A549 (cell line): ENCODE data around the gene SYCP2. TPM values are rescaled to one million over a fixed set of nuclear protein-coding genes. Genes with fewer than 3 reads are reported as not detected.

Source experiments
- ATAC-seq, 2 experiments: fragments of 200-7000 bp in 1 of 2; fragments of >200 bp in 1 of 2; cut with Nextera tagmentation in 1 of 2; cut with Tn5 transposase in 1 of 2; 3 replicates each; pipeline versions ENCODE4 v1.8.0 to v1.9.1; 2018 to 2020; ENCODE audit warnings: mild to moderate bottlenecking in 1 of 2, moderate library complexity in 1 of 2
- CTCF ChIA-PET: fragments of 300-600 bp; sonication (Branson Sonifier 250); formaldehyde crosslinking; extraction: SDS; loops from one replicate; lab custom pipeline; 2021; ENCODE audit warnings: antibody characterized with exemption, inconsistent platforms; lab: Yijun Ruan, JAX
- POLR2A ChIA-PET: fragments of 350-600 bp; formaldehyde crosslinking; extraction: SDS; loops from one replicate; lab custom pipeline; 2021; ENCODE audit warnings: antibody characterized with exemption, inconsistent platforms; lab: Yijun Ruan, JAX
- DNase-seq, 2 experiments: peaks; one replicate each; pipeline versions ENCODE4 v3.0.0 to v3.0.0-alpha.2; 2011 to 2016; ENCODE audit warnings: low read depth in 1 of 2, low spot score in 1 of 2
- FAIRE-seq: peaks from 2 replicates; lab custom pipeline; 2011; peaks lifted over from hg19 to GRCh38; lab: Jason Lieb, UNC
- H3K27ac ChIP-seq, 2 experiments: fragments of >200 bp; sonication (Bioruptor Twin); formaldehyde crosslinking; 3 replicates each; pipeline ENCODE4 v1.5.1; 2016 to 2017
- H3K4me1 ChIP-seq: fragments of >200 bp; sonication (Bioruptor Twin); formaldehyde crosslinking; 3 replicates; pipeline ENCODE4 v1.6.1; 2016
- H3K4me2 ChIP-seq: fragments of >200 bp; sonication (Bioruptor Twin); formaldehyde crosslinking; 3 replicates; pipeline ENCODE4 v1.6.1; 2016
- H3K4me3 ChIP-seq: fragments of >200 bp; sonication (Bioruptor Twin); formaldehyde crosslinking; 3 replicates; pipeline ENCODE4 v1.5.1; 2016
- H3K9me3 ChIP-seq: fragments of >200 bp; sonication (Bioruptor Twin); formaldehyde crosslinking; 3 replicates; pipeline ENCODE4 v1.6.1; 2016
- BCL3 ChIP-seq: fragments of >200 bp; sonication (Bioruptor Twin); formaldehyde crosslinking; IDR thresholded peaks from 3 replicates; pipeline ENCODE4 v1.6.1; 2016
- EHF ChIP-seq: fragments of 250-450 bp; sonication (Bioruptor Pico); IDR thresholded peaks from 2 replicates; pipeline ENCODE4 v1.5.0; 2020; ENCODE audit warnings: mild to moderate bottlenecking
- ELK1 ChIP-seq: fragments of 150-350 bp; IDR thresholded peaks from 2 replicates; pipeline ENCODE4 v1.6.1; 2014; ENCODE audit warnings: low read depth, mild to moderate bottlenecking, low read length
- EP300 ChIP-seq, 2 experiments: fragments of >200 bp; sonication (Bioruptor Twin); formaldehyde crosslinking; IDR thresholded peaks; 2 replicates in 1 of 2; 3 replicates in 1 of 2; pipeline ENCODE4 v1.6.1; 2016 to 2017
- FOSL2 ChIP-seq, 2 experiments: fragments of 450-650 bp in 1 of 2; fragments of >200 bp in 1 of 2; sonication (Bioruptor Twin) in 1 of 2; formaldehyde crosslinking; IDR thresholded peaks; 2 replicates each; pipeline versions ENCODE4 v1.5.0 to v1.6.1; 2016 to 2020; ENCODE audit warnings: mild to moderate bottlenecking in 1 of 2, moderate library complexity in 1 of 2
- HDAC2 ChIP-seq: fragments of 200-600 bp; sonication (generic); IDR thresholded peaks from 2 replicates; pipeline ENCODE4 v1.6.1; 2016
- JUNB ChIP-seq: fragments of >200 bp; sonication (Bioruptor Twin); formaldehyde crosslinking; IDR thresholded peaks from 2 replicates; pipeline ENCODE4 v1.6.1; 2016
- NR3C1 ChIP-seq: fragments of >200 bp; sonication (Bioruptor Twin); formaldehyde crosslinking; IDR thresholded peaks from 3 replicates; pipeline ENCODE4 v1.6.1; 2017
- PBX3 ChIP-seq: IDR thresholded peaks from 2 replicates; pipeline ENCODE4 v1.6.1; 2012
- POLR2A ChIP-seq: IDR thresholded peaks from 2 replicates; pipeline ENCODE4 v1.6.1; 2012; ENCODE audit warnings: mild to moderate bottlenecking, low read length
- RARB ChIP-seq: fragments of 250-450 bp; sonication (Bioruptor Pico); IDR thresholded peaks from 2 replicates; pipeline ENCODE4 v1.8.0; 2021; ENCODE audit warnings: mild to moderate bottlenecking, moderate library complexity
- SREBF2 ChIP-seq: fragments of 450-650 bp; IDR thresholded peaks from 2 replicates; pipeline ENCODE4 v1.6.1; 2014; ENCODE audit warnings: mild to moderate bottlenecking, moderate library complexity
- TFCP2L1 ChIP-seq: fragments of 250-450 bp; sonication (Bioruptor Pico); IDR thresholded peaks from 2 replicates; pipeline ENCODE4 v1.5.0; 2021; ENCODE audit warnings: mild to moderate bottlenecking
- ZFP36 ChIP-seq: fragments of 450-650 bp; IDR thresholded peaks from 2 replicates; pipeline ENCODE4 v1.6.1; 2014; ENCODE audit warnings: borderline replicate concordance; ENCODE audit not compliant: partially characterized antibody
- WGBS: methylation state at CpG from one replicate; pipeline ENCODE4 v1.1.6; 2017; ENCODE audit errors: missing lambda C conversion rate; 5-methylcytosine and 5-hydroxymethylcytosine counted together
- polyA plus RNA-seq, 4 experiments: library from polyadenylated mRNA; depleted of rRNA in 3 of 4; stranded (reverse); fragments of >200 nt; fragmentation: RNase III in 1 of 4; extraction: RNeasy Plus Mini Kit Qiagen cat#74134 plus additional on column Dnase treatment in 1 of 4; gene quantifications; 2 replicates in 3 of 4; 3 replicates in 1 of 4; pipeline ENCODE4 v1.2.3, GENCODE V29; 2011 to 2017
- TF ChIP-seq, protein P1 (sequence below): fragments of 250-450 bp; sonication (Bioruptor Pico); IDR thresholded peaks from 2 replicates; pipeline ENCODE4 v1.5.0; 2020; ENCODE audit warnings: low read depth, mild to moderate bottlenecking, moderate library complexity

The SYCP2 gene
- polyA plus RNA-seq, 2 of the 4 experiments (the other 2 are of a cell fraction), result 0.52 to 2.1 TPM

DNA sequence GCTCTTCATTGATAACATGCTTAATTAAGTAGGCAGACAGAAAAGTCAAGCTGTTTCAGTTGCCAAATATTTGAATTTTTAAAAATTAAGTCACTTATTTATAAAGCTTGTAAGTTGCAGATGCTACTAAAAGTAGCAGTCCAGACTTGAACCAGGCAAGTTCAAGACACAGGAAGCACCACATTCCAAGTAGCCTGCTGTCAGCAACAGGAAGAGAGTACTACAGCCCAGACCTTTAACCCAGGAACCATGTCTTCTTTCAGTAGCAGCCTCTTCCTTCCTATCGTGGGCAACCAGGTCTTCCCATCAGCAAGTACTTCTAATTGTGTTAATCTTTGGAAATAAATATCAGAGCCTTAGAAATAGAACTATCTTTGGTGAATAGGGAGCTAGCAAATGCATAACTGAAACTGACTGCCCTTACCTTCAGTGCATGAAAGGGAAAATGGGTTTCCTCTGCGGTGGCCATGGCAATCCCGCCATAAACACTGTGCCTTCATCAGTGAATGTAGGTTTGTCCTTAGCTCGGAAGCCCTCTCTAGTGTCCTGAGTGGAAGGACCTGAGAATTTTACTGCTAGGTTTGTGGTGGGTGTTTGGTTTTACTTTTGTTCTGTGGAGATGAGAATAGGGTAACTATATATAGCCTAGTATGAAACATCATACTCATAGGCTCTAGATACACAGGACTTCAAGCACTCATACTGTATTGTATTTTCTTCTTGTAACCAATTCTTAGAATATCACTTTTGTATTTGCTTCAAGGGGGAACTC, 95.6 kb downstream of the SYCP2 start:
- FAIRE-seq (no peak), ATAC-seq (no peak), DNase-seq (no peak)
- no peak for TF ChIP-seq NR3C1
- TF ChIP-seq ZFP36, result no peak
- TF ChIP-seq ELK1, result no peak
- no peak for TF ChIP-seq FOSL2 (IDR thresholded peaks at IDR 0.05)
- TF ChIP-seq FOSL2 (CRISPR knock-in tag; IDR thresholded peaks at IDR 0.05), result no peak
- TF ChIP-seq POLR2A, result no peak
- TF ChIP-seq EHF (CRISPR knock-in tag), result no peak
- TF ChIP-seq, protein P1, sequence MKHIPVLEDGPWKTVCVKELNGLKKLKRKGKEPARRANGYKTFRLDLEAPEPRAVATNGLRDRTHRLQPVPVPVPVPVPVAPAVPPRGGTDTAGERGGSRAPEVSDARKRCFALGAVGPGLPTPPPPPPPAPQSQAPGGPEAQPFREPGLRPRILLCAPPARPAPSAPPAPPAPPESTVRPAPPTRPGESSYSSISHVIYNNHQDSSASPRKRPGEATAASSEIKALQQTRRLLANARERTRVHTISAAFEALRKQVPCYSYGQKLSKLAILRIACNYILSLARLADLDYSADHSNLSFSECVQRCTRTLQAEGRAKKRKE (CRISPR knock-in tag), result no peak
- no peak for TF ChIP-seq RARB (CRISPR knock-in tag)
- TF ChIP-seq EP300 (IDR thresholded peaks at IDR 0.05), result no peak
- TF ChIP-seq SREBF2, result no peak
- no peak for TF ChIP-seq BCL3
- no peaks in the 10 kb centered on the region for H3K9me3 ChIP-seq
- no peaks in the 10 kb centered on the region for H3K4me1 ChIP-seq
- H3K4me3 ChIP-seq, result no peak overlapping the region
- ChIA-PET POLR2A (no interaction called here), CTCF (interaction anchor here (1.0 to 3.0 kb wide), 2 partner anchors 10 to 12 kb away, joined by 4 to 16 read pairs; no protein-coding TSS in a partner anchor)
- H3K27ac ChIP-seq, result no peak overlapping the region
- WGBS, result 50% methylated on average over 4 of the region's 4 CpGs
- no peak overlapping the region for H3K4me2 ChIP-seq

DNA sequence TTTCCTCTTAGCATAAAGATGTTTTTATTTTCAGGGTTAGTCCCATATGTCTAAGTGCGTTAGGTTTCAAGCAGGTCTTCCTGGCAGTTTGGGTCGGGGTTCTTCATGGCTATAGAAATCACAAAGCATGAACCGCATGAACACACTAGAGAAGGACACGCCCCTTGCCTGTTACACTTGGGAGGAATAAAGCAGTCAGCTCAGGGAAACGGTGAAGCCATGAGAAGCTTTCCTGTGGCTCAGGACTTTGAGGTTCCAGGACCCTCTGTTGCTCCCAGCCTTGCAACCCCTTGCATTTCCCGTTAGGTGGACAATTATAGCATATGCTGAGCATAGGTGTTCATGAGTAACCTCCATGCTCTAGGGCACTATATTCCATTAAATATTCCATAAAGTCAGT, 96.7 kb downstream of the SYCP2 start:
- WGBS, result 35% methylated on average over 6 of the region's 6 CpGs
- TF ChIP-seq TFCP2L1 (CRISPR knock-in tag), result no peak
- TF ChIP-seq HDAC2, result no peak
- no peak for TF ChIP-seq JUNB
- no peak overlapping the region for H3K4me3 ChIP-seq
- ATAC-seq, result no peak
- CTCF ChIA-PET, result interaction anchor here (2.6 kb wide), 1 partner anchor 16 kb away, joined by 7 read pairs; no protein-coding TSS in a partner anchor
- no peak overlapping the region for H3K4me2 ChIP-seq
- POLR2A ChIA-PET, result no interaction called here
- H3K27ac ChIP-seq, result no peak overlapping the region
- no peaks in the 10 kb centered on the region for H3K9me3 ChIP-seq
- H3K4me1 ChIP-seq, result no peaks in the 10 kb centered on the region
- FAIRE-seq, result no peak
- DNase-seq, result no peak

DNA sequence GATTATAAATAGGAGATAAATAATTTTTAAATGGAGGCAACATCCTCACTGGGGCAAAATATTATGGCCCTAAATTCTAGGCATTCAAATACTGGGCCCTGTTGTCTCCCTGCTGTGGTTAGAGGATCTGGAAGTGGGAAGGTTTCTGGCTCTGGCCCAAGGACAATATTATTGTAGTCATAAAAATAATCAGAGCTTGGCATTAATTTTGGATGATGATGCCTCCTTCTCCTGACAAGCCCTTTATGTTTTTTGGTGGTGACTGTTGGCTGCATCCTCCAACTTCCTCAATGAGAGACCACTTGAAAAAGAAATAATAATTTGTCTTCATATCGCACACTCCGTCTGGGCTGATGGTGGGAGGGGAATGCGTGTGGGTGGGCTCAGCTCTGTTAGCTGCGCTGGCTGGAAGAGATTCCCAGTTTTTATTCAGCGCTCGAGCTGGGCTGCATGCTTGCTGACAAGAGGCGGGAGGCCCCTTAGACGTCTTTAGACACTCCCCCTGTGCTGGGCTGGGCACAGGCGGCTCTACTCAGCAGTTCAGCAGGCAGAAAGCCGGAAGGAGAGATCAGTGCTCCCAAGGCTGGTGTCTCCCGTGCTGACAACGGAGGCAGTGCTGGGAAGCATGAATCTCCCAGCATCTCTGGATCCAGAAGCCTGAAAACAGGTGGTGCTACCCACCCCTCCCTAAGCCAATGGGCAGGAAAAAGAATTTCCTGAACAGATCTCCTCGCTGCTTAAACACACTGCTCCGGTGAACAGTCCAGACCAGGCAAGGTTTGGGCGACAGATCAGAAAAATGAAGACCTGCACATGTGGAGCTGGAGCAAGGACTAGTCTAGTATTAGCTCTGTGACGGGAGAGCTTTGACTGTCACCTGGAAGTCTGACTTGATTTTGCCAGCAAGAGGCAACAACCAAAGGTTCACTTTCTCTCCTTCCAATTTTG, 97.7 kb downstream of the SYCP2 start:
- H3K4me1 ChIP-seq, result no peaks in the 10 kb centered on the region
- no peak for TF ChIP-seq PBX3
- TF ChIP-seq, all 56 proteins: peak for 0
- ATAC-seq (no peak), FAIRE-seq (no peak), DNase-seq (no peak)
- Histone ChIP-seq H3K4me3 (no peak overlapping the region), H3K27ac (no peak overlapping the region), H3K4me2 (no peak overlapping the region), H3K9me3 (no peaks in the 10 kb centered on the region)
- ChIA-PET POLR2A (no interaction called here), CTCF (interaction anchor here (1.4 to 2.6 kb wide), 2 partner anchors 15 to 18 kb away, joined by 3 to 7 read pairs; no protein-coding TSS in a partner anchor)
- WGBS, result 45% methylated on average over 14 of the region's 16 CpGs
